GOT3 (cell line): ENCODE results near the gene PNMA8A.
"Not testable (repeated sequence)": the region's sequence is repeated elsewhere in the genome, so short reads cannot be mapped to it uniquely, and the experiment has no call there.

Experiments used
- DNase-seq: peaks from one replicate; lab custom pipeline; 2025; ENCODE audit warnings: mixed read lengths; lab: John Stamatoyannopoulos, UW

The PNMA8A gene

DNA sequence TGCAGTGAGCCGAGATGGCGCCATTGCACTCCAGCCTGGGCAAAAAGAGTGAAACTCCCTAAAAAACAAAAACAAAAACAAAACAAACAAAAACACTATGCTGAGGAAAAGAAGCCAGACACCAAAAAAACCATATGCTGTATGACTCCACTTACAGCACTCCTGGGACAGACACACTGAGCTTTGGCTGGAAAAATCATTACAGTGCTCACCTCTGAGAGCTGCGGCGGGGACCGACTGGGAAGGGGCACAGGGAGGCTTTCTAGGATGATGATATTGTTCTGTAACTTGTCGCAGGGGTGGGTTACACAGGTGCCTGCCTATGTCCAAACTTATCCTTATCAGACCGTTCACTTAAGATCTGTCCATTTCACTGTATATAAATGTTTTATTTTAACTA lies 7.8 kb downstream of the PNMA8A start:
- DNase-seq, result no peak

DNA sequence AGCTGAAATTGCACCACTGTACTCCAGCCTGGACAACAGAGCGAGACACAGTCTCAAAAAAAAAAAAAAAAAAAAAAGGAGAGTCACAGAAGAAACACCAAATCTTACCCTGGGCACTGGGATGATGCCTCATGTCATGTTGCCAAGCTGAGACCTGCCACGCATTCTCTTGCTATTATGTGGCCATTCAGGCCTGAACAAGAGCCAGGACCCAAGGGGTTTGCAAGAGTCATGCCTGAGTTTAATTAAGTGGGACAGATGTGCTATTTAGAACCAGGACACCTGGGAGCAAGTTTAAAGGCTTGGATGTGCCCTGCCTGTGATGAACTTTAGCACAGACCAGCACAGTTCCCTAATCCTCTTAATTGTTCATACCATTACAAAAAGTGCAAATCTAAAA lies 9.8 kb downstream of the PNMA8A start:
- no peak for DNase-seq

DNA sequence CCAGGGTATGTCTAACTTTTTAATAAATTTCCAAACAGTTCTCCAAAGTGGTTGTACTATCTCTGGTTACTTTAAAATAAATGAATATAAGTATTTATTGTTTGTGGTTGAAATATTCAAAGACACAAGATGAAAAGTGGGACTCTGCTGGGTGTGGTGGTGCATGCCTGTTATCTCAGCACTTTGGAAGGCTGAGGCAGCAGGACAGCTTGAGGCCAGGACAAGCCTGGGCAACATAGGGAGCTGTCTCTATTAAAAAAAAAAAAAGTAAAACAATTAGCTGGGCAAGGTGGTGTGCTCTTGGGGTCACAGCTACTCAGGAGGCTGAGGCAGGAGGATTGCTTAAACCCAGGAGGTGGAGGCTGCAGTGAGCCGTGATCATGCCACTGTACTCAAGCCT lies 10.4 kb downstream of the PNMA8A start:
- no peak for DNase-seq

DNA sequence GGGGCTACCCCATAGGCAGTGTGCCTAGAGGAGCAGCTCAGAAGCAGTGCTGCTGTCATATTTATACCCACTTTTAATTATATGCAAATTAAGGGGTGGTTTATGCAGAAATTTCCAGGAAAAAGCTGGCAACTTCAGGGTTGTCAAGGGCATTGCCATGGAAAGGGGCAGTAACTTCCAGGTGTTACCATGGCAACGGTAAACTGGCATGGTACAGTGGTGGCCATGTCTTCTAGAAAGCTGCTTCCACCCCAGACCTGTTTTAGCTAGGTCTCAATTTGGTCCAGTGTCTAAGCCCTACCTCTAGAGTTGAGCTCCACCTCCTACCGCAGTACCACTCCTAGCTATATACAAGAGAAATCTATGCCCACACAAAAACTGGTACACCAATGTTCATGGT lies 11.3 kb downstream of the PNMA8A start:
- no peak for DNase-seq

DNA sequence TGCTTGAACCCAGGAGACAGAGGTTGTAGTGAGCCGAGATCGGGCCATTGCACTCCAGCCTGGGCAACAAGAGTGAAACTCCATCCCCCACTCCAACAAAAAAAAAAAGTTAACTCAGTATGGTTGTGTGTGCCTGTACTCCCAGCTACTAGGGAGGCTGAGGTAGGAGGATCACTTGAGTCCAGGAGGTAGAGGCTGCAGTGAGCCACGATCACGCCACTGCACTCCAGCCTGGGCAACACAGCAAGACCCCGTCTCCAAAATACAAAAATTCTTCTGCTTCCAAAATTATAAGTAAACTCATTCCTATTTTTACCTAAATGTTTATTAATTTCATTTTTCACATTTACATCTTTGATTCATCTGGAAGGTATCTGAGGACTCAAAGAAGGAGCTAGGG lies 14.4 kb downstream of the PNMA8A start:
- no peak for DNase-seq

DNA sequence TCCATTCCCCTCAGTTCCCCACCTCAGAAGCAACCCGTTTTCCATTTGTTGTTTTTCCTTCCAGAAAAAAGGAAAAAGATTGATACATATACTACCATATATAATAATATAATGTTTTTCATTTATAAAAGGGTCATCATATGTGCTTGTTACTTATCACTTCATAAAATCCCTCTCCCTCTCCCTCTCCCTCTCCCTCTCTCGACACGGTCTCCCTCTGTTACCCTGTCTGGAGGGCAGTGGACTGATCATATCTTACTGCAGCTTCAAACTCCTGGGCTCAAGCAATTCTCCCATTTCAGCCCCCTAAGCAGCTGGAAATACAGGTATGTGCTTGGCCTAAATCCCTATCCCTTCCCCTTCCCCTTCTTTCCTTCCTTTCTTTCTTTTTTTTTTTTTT lies 17.1 kb downstream of the PNMA8A start:
- no peak for DNase-seq

DNA sequence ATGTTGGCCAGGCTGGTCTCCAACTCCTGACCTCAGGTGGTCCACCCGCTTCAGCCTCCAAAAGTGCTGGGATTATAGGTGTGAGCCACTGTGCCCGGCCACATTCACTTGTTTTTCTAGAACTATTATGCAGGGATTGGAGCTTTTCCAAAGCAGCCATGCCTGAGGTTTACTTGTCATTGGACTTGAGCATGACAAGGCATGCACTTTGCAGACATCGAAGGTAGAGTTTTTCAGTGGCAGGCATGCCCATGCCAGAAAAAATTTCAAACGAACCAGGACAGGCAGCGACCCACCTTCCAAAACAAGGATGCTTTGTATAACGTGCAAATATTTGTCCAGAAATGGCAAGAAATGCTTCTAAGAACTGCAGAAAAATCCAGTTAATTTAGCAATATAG lies 17.7 kb downstream of the PNMA8A start:
- DNase-seq, result no peak

DNA sequence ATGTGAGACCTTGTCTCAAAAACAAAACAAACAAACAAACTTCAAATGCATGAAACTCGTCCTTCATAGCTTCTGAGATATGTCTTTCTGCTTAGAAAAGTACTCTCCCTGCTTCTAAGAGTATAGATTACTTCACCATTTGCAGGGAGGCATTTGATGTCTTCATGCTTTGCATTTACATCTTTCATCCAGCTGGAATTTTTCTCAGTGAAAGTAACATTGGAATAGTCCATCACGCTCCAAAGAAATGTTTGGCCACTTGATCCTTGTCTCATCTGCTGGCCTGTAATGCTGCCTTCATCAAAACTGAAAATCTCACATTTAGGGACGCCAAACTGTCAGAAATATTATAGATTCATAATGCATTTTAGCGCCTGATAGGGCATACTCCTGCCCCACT lies 19.2 kb downstream of the PNMA8A start:
- no peak for DNase-seq

- DNase-seq, result no peak
These were observed 20.0 kb downstream of the PNMA8A start for GRCh38 chr19:46451352-46451751.

GRCh38 chr19:46450737-46451136 lies 20.6 kb downstream of the PNMA8A start:
- DNase-seq, result no peak

DNA sequence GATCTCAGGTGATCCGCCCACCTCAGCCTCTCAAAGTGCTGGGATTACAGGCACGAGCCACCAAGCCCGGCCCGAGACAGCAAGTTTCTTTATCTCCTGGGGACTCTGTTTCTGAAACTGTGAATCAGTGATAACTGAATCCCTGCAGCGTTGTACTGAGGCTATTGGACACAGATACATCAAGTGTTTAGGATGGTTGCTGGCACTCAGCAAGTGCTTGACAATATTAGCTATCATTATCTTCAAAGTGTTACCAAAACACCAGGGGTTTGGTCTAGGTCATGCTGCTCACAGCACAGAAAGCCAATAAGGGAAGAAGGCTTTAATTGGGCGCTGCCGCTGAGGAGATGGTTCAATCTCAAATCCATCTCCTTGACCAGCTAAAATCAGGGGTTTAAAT lies 22.1 kb downstream of the PNMA8A start:
- no peak for DNase-seq

DNA sequence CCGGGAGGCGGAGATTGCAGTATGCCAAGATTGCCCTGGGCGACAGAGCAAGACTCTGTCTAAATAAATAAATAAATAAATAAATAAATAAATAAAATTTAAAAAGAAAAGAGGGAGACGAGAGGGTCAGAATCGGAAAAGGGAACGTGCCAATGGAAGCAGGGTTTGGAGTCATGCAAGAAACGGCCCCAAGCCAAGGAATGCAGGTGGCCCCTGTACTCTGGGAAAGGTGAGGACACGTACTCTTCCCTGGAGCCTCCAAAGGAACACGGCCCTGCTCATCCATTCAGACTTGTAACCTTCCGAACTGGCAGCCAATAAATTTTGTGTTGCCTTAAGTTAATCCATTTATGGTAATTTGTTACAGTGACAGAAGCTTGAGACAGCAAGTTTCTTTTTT lies 22.8 kb downstream of the PNMA8A start:
- DNase-seq, result no peak

DNA sequence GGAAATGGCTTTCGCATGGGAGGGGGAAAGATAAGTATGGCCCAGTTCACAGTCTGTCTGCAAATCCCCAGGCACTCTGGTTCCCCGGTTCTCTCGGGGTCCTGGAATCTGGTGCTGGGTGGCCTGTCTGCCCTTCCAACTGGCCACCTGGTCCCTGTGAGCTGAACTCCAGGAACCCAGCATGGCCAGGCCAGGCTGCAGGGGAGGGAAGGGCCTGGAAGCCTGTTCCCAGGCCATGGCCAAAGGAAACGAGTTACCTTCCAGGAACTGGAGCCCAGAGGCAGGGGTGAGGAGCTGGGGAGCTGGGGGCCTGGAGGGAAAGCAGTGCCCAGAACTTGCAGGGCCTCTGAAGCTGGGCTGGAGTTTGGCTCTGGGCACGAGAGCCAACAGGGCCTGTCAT lies 23.5 kb downstream of the PNMA8A start:
- DNase-seq, result no peak

- no peak for DNase-seq
These were observed 24.4 kb downstream of the PNMA8A start for GRCh38 chr19:46447006-46447405.

DNA sequence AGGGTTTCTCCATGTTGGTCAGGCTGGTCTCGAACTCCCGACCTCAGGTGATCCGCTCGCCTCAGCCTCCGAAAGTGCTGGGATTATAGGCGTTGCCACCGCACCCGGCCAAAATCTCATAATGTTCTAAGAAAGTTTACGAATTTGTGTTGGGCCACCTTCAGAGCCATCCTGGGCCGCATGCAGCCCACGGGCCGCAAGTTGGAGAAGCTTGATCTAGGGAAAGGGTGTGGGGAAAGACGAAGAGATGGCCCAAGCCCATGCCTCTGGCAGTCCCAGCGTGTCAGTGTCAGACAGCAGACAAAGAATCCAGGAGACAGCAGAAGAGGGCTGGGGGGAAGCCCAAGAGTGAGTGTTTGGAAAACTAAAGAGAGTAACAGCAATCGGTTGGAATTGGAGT lies 25.3 kb downstream of the PNMA8A start:
- no peak for DNase-seq

DNA sequence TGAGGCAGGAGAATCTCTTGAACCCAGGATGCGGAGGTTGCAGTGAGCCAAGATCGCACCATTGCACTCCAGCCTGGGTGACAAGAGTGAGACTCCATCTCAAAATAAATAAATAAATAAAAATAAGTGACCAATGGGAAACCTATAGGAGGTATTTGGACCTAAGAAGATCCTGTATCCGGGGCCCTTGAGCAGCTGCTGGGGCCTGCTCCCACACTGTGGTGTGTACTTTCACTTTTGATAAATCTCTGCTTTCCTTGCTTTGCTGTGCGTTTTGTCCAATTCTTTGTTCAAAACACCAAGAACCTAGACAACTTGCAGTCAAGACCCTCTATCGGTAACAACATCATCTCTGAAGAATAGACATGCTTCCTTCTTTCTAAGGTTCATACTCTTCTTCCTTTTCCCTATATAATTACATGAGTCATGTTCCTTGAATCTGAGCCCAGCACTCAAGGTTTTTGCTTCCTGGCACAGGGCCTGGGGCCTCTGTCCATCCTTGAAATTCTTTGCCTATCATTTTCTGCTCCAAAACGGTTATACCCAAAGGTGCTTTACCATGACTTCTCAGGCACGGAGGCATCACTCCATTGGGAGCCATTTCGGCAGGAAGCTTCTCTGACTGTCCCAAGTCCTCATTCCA lies 28.4 kb downstream of the PNMA8A start:
- DNase-seq, result no peak

DNA sequence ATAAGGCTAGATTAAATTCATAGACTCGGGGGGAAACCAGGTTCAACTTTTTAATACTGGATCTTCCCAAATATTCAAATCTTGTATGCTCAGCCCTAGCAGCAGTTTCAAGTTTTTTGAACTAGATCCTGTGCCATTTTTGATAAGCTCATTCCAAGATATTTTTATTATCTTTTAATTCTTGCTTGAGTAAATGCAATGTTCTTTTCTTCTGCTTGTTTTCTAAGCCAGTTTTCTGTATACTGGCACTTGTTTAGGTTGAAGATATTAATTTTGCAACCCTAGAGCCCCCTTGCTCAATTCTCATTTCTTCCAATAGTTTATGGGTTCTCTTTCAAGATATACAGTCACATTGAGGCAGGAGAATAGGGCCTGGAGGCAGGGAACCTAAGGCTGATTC lies 29.5 kb downstream of the PNMA8A start:
- DNase-seq, result no peak

DNA sequence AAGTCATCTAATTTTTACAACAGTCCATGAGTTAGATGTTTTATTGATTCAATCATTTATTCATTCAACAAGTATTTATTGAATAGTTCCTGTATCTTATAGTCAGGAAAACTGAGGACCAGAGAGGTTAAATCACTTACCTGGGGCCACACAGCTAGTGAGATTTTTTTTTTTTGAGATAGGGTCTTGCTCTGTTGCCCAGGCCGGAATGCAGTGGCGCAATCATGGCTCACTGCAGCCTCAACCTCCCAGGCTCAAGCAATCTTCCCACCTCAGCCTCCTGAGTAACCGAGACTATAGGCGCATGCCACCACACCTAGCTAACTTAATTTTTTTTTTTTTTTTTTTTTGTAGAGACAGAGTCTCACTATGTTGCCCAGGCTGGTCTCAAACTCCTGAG lies 35.7 kb downstream of the PNMA8A start:
- not testable (repeated sequence) for DNase-seq

DNA sequence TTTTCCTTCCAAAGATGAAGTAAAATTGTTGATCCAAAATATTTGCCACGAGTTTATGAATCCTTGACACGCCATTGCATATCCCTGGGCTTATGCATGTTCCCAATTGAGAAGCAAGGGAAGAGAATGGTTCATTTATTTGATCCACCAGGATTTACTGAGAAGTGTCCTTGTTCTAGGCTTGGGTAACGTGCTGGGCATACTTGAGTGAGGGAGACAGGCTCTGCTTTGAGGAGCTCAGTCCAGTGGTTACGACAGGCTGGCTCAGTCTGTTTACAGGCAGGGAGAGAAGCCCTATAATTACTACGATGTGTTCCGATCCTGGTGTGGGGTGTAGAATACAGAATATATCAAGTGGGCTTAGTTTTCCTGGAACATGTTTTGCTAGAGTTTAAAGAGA lies 36.4 kb downstream of the PNMA8A start:
- DNase-seq, result no peak

GRCh38 chr19:46433470-46433869 lies 37.9 kb downstream of the PNMA8A start:
- DNase-seq, result not testable (repeated sequence)

GRCh38 chr19:46431824-46432223 lies 39.5 kb downstream of the PNMA8A start:
- no peak for DNase-seq

GRCh38 chr19:46429999-46430398 lies 41.4 kb downstream of the PNMA8A start:
- no peak for DNase-seq

GRCh38 chr19:46428239-46429135 lies 42.9 kb downstream of the PNMA8A start, which contains the start of gene PNMA8C:
PNMA8C (minus strand) TSS chr19:46428936; CDS start chr19:46428359, 577 bp downstream.
- no peak for DNase-seq
